GM12875 (cell line): ENCODE data around the gene RPS6KA4.

Source experiments
- H3K4me3 ChIP-seq: one replicate; pipeline ENCODE4 v1.5.1; 2011; ENCODE audit warnings: low read depth, low read length, control low read depth
- CTCF ChIP-seq: IDR thresholded peaks from 2 replicates; pipeline ENCODE4 v1.5.1; 2011; ENCODE audit warnings: low read depth, mild to moderate bottlenecking, control low read depth, inconsistent platforms, low read length, moderate library complexity, borderline replicate concordance; ENCODE audit not compliant: insufficient read depth

RPS6KA4 gene

GRCh38 chr11:64378335-64378880, 19.4 kb downstream of the RPS6KA4 start:
- H3K4me3 ChIP-seq, result no peak overlapping the region
- TF ChIP-seq CTCF, result no peak

GRCh38 chr11:64379160-64379559, 20.2 kb downstream of the RPS6KA4 start:
- no peak for TF ChIP-seq CTCF
- H3K4me3 ChIP-seq, result no peak overlapping the region

- TF ChIP-seq CTCF, result no peak
- H3K4me3 ChIP-seq, result no peak overlapping the region
Observed at GRCh38 chr11:64379817-64380709, 21.1 kb downstream of the RPS6KA4 start.

- no peak for TF ChIP-seq CTCF
- H3K4me3 ChIP-seq, result no peak overlapping the region
Observed at GRCh38 chr11:64381350-64381749, 22.4 kb downstream of the RPS6KA4 start.

- H3K4me3 ChIP-seq, result no peak overlapping the region
- TF ChIP-seq CTCF, result no peak
Observed at GRCh38 chr11:64382047-64382446, 23.1 kb downstream of the RPS6KA4 start.

- no peak overlapping the region for H3K4me3 ChIP-seq
- TF ChIP-seq CTCF, result no peak
Observed at GRCh38 chr11:64382586-64382985, 23.6 kb downstream of the RPS6KA4 start.

GRCh38 chr11:64383580-64383979, 24.6 kb downstream of the RPS6KA4 start:
- no peak for TF ChIP-seq CTCF
- no peak overlapping the region for H3K4me3 ChIP-seq
